Measurements from ENCODE around the gene TMIGD2. TPM values are rescaled to one million over a fixed set of nuclear protein-coding genes. Genes with fewer than 3 reads are reported as not detected.

TMIGD2 gene
- total RNA-seq, 1 donor from 2014 or later = not detected

- DNase-seq (ENCODE audit: low spot score) = no peak
- intact Hi-C loops (cut with DNase I) = no loop called here
Observed at GRCh38 chr19:4327252-4327876, 25.2 kb upstream of the TMIGD2 start.

GRCh38 chr19:4326837-4327251 is 24.7 kb upstream of the TMIGD2 start:
- intact Hi-C loops (cut with DNase I) = no loop called here
- DNase-seq (ENCODE audit: low spot score) = no peak

- intact Hi-C loops (cut with DNase I) = no loop called here
Observed at GRCh38 chr19:4326215-4326836, 24.1 kb upstream of the TMIGD2 start.

GRCh38 chr19:4324228-4324627 is 22.0 kb upstream of the TMIGD2 start:
- intact Hi-C loops (cut with DNase I) = no loop called here
- no peak for DNase-seq (ENCODE audit: low spot score)

More at GRCh38 chr19:4326215-4326836, 24.1 kb upstream of the TMIGD2 start:
- DNase-seq (ENCODE audit: low spot score) = no peak

GRCh38 chr19:4323692-4324091 is 21.5 kb upstream of the TMIGD2 start:
- intact Hi-C loops (cut with DNase I) = no loop called here
- DNase-seq (ENCODE audit: low spot score) = no peak

- no peak for DNase-seq (ENCODE audit: low spot score)
- intact Hi-C loops (cut with DNase I) = no loop called here
Observed at GRCh38 chr19:4322942-4323665, 20.9 kb upstream of the TMIGD2 start.

- intact Hi-C loops (cut with DNase I) = no loop called here
Observed at GRCh38 chr19:4320419-4320818, 18.2 kb upstream of the TMIGD2 start.

GRCh38 chr19:4319067-4319718 is 17.0 kb upstream of the TMIGD2 start:
- no peak for DNase-seq (ENCODE audit: low spot score)
- intact Hi-C loops (cut with DNase I) = no loop called here

More at GRCh38 chr19:4320419-4320818, 18.2 kb upstream of the TMIGD2 start:
- no peak for DNase-seq (ENCODE audit: low spot score)

GRCh38 chr19:4318460-4318859 is 16.3 kb upstream of the TMIGD2 start:
- intact Hi-C loops (cut with DNase I) = no loop called here
- no peak for DNase-seq (ENCODE audit: low spot score)

- intact Hi-C loops (cut with DNase I) = no loop called here
- DNase-seq (ENCODE audit: low spot score) = no peak
Observed at GRCh38 chr19:4316956-4317355, 14.8 kb upstream of the TMIGD2 start.

GRCh38 chr19:4313847-4314490 is 11.8 kb upstream of the TMIGD2 start:
- intact Hi-C loops (cut with DNase I) = no loop called here

GRCh38 chr19:4310247-4311121 is 8.3 kb upstream of the TMIGD2 start:
- intact Hi-C loops (cut with DNase I) = no loop called here
- DNase-seq (ENCODE audit: low spot score) = no peak

More at GRCh38 chr19:4313847-4314490, 11.8 kb upstream of the TMIGD2 start:
- no peak for DNase-seq (ENCODE audit: low spot score)

- no peak for DNase-seq (ENCODE audit: low spot score)
- intact Hi-C loops (cut with DNase I) = no loop called here
Observed at GRCh38 chr19:4305659-4306058, 3.5 kb upstream of the TMIGD2 start.

- DNase-seq (ENCODE audit: low spot score) = no peak
- intact Hi-C loops (cut with DNase I) = no loop called here
Observed at GRCh38 chr19:4305257-4305612, 3.0 kb upstream of the TMIGD2 start.

- intact Hi-C loops (cut with DNase I) = no loop called here
- DNase-seq (ENCODE audit: low spot score) = no peak
Observed at GRCh38 chr19:4304538-4305256, 2.5 kb upstream of the TMIGD2 start, which contains the start of gene FSD1. FSD1 (plus strand) TSS chr19:4304598; CDS start chr19:4304747, 149 bp downstream.

GRCh38 chr19:4303819-4304537 is 1.8 kb upstream of the TMIGD2 start:
- DNase-seq (ENCODE audit: low spot score) = no peak
- intact Hi-C loops (cut with DNase I) = no loop called here

- intact Hi-C loops (cut with DNase I) = no loop called here
- DNase-seq (ENCODE audit: low spot score) = no peak
Observed at GRCh38 chr19:4301590-4302242, 473 bp downstream of the TMIGD2 start.

Measured in cardiac septum (tissue), 1 donor.